ENCODE results near the gene CDC42BPB. TPM values are rescaled to one million over a fixed set of nuclear protein-coding genes. Genes with fewer than 3 reads are reported as not detected.

Gene CDC42BPB
- total and polyA plus RNA-seq, 2 of the 4 experiments (the other 2 are of a cell fraction), result 49.1 to 81.4 TPM

GRCh38 chr14:102901633-102902032, 155.7 kb downstream of the CDC42BPB start:
- Histone ChIP-seq H3K9me1 (ENCODE audit: insufficient read depth, low read length) (peaks cover 2% of the 10 kb centered on the region), H3K79me1 (ENCODE audit: low read depth in 1 of 2, low read length in 2 of 2) (peaks cover 0 to 5% of the 10 kb centered on the region in 2 experiments; a peak in 1 of 4 replicates), H3K36me3 (ENCODE audit: control insufficient read depth, insufficient read depth, low read length) (peaks cover 28% of the 10 kb centered on the region), H3K9me3 (ENCODE audit: control insufficient read depth, insufficient read depth, low read length) (no peaks in the 10 kb centered on the region), H2AFZ (replicated peaks; ENCODE audit: low read length, poor library complexity) (no peak overlapping the region), H2AK9ac (replicated peaks; ENCODE audit: low read depth, low read length, poor library complexity) (no peak overlapping the region), H2BK20ac (ENCODE audit: low read depth, low read length) (no peak overlapping the region), H3K9ac (ENCODE audit: low read depth, low read length) (no peak overlapping the region), H3K14ac (replicated peaks; ENCODE audit: low read depth, low read length) (no peak overlapping the region), H3K4me3 (ENCODE audit: insufficient read depth, low read depth, low read length) (no peak overlapping the region), H3K56ac (ENCODE audit: extremely low read depth, insufficient read depth, low read length) (no peak overlapping the region), H3K18ac (ENCODE audit: low read depth, low read length) (no peak overlapping the region), H3K4me2 (ENCODE audit: low read depth, low read length) (no peak overlapping the region), H2BK120ac (ENCODE audit: low read depth, low read length) (no peak overlapping the region), H3K27ac (ENCODE audit: insufficient read depth, low read length) (no peak overlapping the region), H4K8ac (ENCODE audit: low read depth in 2 of 2, low read length in 2 of 2) (no peak overlapping the region), H4K20me1 (ENCODE audit: insufficient read depth, low read length) (no peaks in the 10 kb centered on the region), H4K5ac (ENCODE audit: low read depth, low read length) (no peak overlapping the region), H3K4ac (ENCODE audit: low read depth, low read length) (no peak overlapping the region), H3K27me3 (ENCODE audit: control insufficient read depth, insufficient read depth, low read length) (no peaks in the 10 kb centered on the region), H2AK5ac (ENCODE audit: low read depth, low read length) (no peak overlapping the region), H3K23ac (ENCODE audit: low read depth, low read length) (no peak overlapping the region), H4K91ac (ENCODE audit: insufficient read depth, low read depth, low read length) (no peak overlapping the region), H2BK5ac (ENCODE audit: low read depth, low read length, poor library complexity, severe bottlenecking) (no peak overlapping the region), H2BK15ac (ENCODE audit: low read depth, low read length) (no peak overlapping the region), H3K4me1 (ENCODE audit: control insufficient read depth, insufficient read depth, low read length) (no peaks in the 10 kb centered on the region)
- no TSS peak for BruUV-seq (replicated peaks)
- ChIA-PET POLR2A (ENCODE audit: unreplicated experiment) (no interaction called here), CTCF (no interaction called here)
- intact Hi-C loops (cut with micrococcal nuclease) (no loop called here), in situ Hi-C loops (cut with MboI; ENCODE audit: low sequenced_read_pairs) (no loop called here), dilution Hi-C loops (cut with HindIII; ENCODE audit: low sequenced_read_pairs, unreplicated experiment) (no loop called here)
- ATAC-seq (ENCODE audit: low read depth) (no peak), DNase-seq (no peak)
- TF ChIP-seq USF2 (IDR thresholded peaks at IDR 0.05; ENCODE audit: low read depth, low read length) (no peak), RAD21 (IDR thresholded peaks at IDR 0.05; ENCODE audit: low read length) (no peak), MXI1 (IDR thresholded peaks at IDR 0.05; ENCODE audit: borderline replicate concordance, low read depth, low read length) (no peak), RFX5 (IDR thresholded peaks at IDR 0.05; ENCODE audit: low read depth, low read length) (no peak), RCOR1 (IDR thresholded peaks at IDR 0.05; ENCODE audit: insufficient replicate concordance, low read length) (no peak), SMC3 (IDR thresholded peaks at IDR 0.05; ENCODE audit: low read depth, low read length) (no peak), CTCF (conservative IDR thresholded peaks at IDR 0.05; ENCODE audit: low read depth, low read length) (no peak), NFE2L2 (IDR thresholded peaks at IDR 0.05; ENCODE audit: low read depth, low read length) (no peak), MAFK (IDR thresholded peaks at IDR 0.05; ENCODE audit: low read depth, low read length) (no peak), MAZ (IDR thresholded peaks at IDR 0.05; ENCODE audit: borderline replicate concordance, low read depth, low read length) (no peak), ELK1 (IDR thresholded peaks at IDR 0.05; ENCODE audit: borderline replicate concordance, low read depth, low read length) (no peak), BHLHE40 (IDR thresholded peaks at IDR 0.05; ENCODE audit: low read depth, low read length) (no peak), CEBPB (IDR thresholded peaks at IDR 0.05; ENCODE audit: low read depth, low read length) (no peak), FOS (IDR thresholded peaks at IDR 0.05; ENCODE audit: low read depth, low read length) (no peak), CHD1 (IDR thresholded peaks at IDR 0.05; ENCODE audit: low read depth, low read length) (no peak), POLR2A (IDR thresholded peaks at IDR 0.05; ENCODE audit: low read depth, low read length) (no peak)
- WGBS, 2 experiments (ENCODE audit: extremely low coverage in 2 of 2, insufficient read length in 1 of 2), result 100% methylated on average over 3 of the region's 4 CpGs; no CpG with 5 or more reads in 1 of the 2 experiments
